H1 (cell line): ENCODE data around the gene RCE1. TPM values are rescaled to one million over a fixed set of nuclear protein-coding genes. Genes with fewer than 3 reads are reported as not detected.

ENCODE experiments used
- SP2 ChIP-seq: IDR thresholded peaks from 2 replicates; pipeline ENCODE4 v1.6.1; 2012; ENCODE audit warnings: mild to moderate bottlenecking, low read length, inconsistent platforms
- polyA plus RNA-seq, 7 experiments: library from polyadenylated mRNA; depleted of rRNA in 3 of 7; stranded (reverse) in 5 of 7; unstranded in 2 of 7; fragments of >200 nt in 5 of 7; fragments of 200-250 nt in 2 of 7; gene quantifications; 1 replicate in 5 of 7; 2 replicates in 1 of 7; 4 replicates in 1 of 7; pipeline versions ENCODE4 v1.2.1 to v1.2.3, GENCODE V29; 2011 to 2013; ENCODE audit warnings: missing spikeins in 2 of 7, mixed read lengths in 2 of 7
- total RNA-seq: library from RNA; stranded (reverse); fragmentation: NEBNext Ultra II Directional; extraction: Animal tissue kit (Norgen Biotek cat#: 25700); gene quantifications from 2 replicates; pipeline ENCODE4 v1.2.1, GENCODE V29; 2021

RCE1 gene
- total and polyA plus RNA-seq, 2 of the 8 experiments (the other 6 are each of a cell fraction or from before 2014, with no cell fraction given): 35.8 to 84.8 TPM

GRCh38 chr11:66861774-66862558 is 18.7 kb downstream of the RCE1 start (continued):
- TF ChIP-seq SP2: no peak
